Measurements from ENCODE around the gene GPR139.

GRCh38 chr16:20004931-20005330 is 68.8 kb downstream of the GPR139 start:
- TF ChIP-seq CTCF (IDR thresholded peaks at IDR 0.05) (no peak), POLR2A (IDR thresholded peaks at IDR 0.05) (no peak)
